ENCODE results near the gene RAPGEF6.
"Not testable (repeated sequence)": the region's sequence is repeated elsewhere in the genome, so short reads cannot be mapped to it uniquely, and the experiment has no call there.

The RAPGEF6 gene

DNA sequence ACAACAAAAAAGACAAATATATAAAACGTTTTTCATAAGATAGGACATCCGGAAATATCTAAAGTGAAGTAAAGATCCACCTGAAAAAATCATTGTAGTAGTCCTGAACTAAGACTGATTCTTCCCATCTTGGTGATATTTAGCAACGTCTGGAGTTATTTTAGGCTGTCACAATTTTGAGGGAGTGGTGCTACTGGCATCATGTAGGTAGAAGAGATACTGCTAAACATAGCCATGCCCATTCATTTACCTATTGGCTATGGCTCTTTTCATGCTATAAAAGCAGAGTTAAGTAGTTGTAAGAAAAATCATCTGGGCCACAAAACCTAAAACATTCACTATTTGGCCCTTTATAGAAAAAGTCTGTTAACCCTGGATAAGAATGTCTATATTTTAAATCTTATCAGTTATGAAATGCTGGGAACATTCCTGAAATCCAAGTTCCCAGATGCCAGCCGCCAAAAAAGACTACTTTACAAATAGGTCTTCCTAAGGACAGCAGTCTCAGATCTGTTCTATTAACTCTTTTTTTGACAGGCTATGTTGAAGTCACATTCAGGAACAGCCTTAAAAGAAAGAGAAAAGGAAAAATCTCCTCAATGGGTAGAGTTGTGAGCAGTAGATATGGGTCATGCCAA, 27.0 kb downstream of the RAPGEF6 start:
- DNase-seq (ENCODE audit: low read depth): no peak

DNA sequence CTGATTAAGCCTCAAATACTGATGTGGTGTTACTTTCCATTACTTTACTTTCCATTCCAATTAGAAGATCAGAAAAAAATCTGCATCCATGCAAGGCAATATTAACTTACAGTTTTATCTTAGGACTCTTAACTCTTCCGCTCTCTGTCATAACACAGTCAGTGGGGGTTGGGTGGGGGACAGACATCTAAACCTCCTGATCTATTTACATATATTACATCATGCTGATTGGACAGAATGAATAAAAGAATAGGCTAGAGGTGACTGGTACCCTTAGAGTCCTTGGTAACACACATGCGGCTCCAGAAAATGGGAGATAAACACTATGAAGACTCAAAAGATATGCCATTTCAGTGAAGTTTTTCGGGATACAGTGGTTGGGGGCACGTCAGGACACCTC, 27.6 kb downstream of the RAPGEF6 start:
- no peak for DNase-seq (ENCODE audit: low read depth)

DNA sequence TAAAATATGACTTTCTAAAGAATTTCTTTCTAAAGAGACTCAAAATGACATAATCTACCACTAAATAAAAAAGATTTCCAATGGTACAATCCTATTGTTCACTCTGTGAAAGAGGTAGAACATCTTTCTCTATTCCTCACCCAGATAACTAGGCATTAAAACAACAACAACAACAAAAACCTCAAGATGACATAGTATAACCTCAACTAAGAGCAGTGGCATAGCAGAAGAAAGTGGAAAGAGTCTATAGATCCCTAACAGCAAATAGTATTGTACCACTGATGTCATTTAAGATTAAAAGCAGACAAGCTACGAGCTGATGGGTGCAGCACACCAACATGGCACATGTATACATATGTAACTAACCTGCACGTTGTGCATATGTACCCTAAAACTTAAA, 29.9 kb downstream of the RAPGEF6 start:
- no peak for DNase-seq (ENCODE audit: low read depth)

DNA sequence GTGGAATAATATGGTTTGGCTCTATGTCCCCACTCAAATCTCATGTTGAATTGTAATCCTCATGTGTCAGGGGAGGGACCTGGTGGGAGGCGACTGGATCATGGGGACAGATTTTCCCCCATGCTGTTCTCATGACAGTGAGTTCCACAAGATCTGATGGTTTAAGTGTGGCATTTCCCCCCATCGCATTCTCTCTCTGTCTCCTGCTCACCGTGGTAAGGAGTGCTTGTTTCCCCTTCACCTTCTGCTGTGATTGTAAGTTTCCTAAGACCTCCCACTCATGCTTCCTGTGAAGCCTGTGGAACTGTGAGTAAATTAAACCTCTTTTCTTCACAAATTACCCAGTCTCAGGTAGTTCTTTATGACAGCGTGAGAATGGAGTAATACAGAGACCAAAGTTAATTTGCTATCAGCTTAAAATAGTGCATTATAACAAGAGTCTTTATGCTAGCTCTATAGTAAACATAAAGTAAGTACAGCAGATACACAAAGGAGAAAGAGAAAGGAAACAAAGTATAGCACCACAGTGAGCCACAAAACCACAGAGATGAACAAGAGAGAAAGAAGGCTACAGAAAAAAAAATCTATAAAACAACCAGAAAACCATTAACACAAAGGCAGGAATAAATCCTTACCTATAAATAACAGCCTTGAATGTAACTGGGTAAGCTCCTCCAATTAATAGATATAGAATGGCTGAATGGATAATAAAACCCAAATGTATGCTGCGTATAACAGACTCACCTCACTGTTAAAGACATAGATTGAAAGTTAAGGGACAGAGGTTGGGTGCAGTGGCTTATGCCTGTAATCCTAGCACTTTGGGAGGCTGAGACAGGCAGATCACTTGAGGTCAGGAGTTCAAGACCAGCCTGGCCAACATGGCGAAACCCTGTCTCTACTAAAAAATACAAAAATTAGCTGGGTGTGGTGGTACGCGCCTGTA, 39.7 kb downstream of the RAPGEF6 start:
- no peak for DNase-seq (ENCODE audit: low read depth)

DNA sequence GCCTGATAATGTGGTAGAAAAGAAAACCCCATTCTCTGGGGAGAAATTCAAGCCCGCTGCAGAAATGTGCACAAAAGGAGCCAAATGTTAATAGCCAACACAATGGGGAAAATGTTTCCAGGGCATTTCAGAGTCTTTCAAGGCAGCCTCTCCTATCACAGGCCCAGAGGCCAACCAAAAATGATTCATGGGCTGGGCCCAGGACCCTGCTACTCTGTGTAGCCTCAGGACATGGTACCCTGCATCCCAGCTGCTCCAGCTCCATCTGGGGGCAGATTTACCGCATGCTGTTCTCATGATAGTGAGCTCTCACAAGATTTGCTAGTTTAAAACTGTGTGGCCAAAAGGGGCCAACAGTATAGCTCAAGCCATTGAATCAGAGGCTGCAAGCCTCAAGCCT, 41.1 kb downstream of the RAPGEF6 start:
- no peak for DNase-seq (ENCODE audit: low read depth)

- not testable (repeated sequence) for DNase-seq (ENCODE audit: low read depth)
Observed at GRCh38 chr5:131593436-131593835, 41.6 kb downstream of the RAPGEF6 start.

- no peak for DNase-seq (ENCODE audit: low read depth)
Observed at GRCh38 chr5:131589510-131590348, 45.3 kb downstream of the RAPGEF6 start.

DNA sequence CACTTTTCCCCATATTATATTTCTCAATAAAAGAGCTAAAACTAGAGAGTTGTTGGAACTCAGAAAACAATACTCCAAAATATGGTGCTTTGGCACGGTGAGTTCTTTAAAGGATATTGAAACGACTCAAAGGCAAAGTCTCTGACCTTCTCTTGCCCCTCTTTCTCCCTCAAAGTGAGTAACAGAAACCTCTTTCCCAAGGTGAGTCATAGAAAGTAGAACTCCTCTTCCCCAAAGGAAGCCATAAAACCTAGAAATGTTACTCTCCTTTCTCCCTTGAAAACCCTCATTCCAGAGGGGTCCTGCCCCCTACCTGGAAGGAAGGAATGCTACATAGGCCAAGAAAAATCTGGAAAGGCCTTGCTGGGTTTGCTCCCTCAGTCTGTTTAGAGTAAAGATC, 47.5 kb downstream of the RAPGEF6 start:
- DNase-seq (ENCODE audit: low read depth): no peak

DNA sequence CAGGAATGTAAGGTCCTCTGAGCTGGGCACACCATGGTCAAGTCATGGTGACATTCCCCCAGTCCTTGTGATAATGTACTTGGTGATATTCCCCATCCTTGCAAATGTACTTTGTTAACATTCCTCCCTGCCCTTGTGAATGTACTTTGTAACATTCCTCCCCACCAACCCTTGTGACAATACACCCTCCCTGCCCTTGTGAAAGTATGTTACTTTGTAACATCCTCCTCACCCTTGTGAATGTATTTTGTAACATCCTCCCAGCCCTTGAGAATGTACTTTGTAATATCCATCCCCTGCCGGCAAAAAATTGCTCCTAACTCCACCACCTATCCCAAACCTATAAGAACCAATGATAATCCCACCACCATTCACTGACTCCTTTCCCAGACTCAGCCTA, 53.3 kb downstream of the RAPGEF6 start:
- no peak for DNase-seq (ENCODE audit: low read depth)

- no peak for DNase-seq (ENCODE audit: low read depth)
Observed at GRCh38 chr5:131579917-131580671, 54.9 kb downstream of the RAPGEF6 start.

- DNase-seq (ENCODE audit: low read depth): no peak
Observed at GRCh38 chr5:131575660-131576227, 59.3 kb downstream of the RAPGEF6 start.

DNA sequence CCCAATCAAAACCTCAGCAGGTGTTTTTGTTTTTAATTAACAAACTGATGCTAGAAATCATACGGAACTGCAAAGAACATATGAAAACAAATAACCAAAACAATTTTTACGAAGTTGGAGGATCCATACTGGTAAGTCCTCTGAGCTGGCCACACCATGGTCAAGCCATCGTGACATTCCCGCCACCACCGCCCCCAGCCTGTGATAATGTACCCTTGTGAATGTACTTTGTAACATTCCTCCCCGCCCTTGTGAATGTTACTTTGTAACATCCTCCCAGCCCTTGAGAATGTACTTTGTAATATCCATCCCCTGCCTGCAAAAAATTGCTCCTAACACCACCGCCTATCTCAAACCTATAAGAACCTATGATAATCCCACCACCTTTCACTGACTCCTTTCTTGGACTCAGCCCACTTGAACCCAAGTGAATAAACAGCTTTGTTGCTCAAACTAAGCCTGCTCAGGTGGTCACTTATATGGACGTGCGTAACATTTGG, 63.3 kb downstream of the RAPGEF6 start:
- no peak for DNase-seq (ENCODE audit: low read depth)

- DNase-seq (ENCODE audit: low read depth): no peak
Observed at GRCh38 chr5:131570757-131571156, 64.3 kb downstream of the RAPGEF6 start.

GRCh38 chr5:131564229-131564652, 70.8 kb downstream of the RAPGEF6 start:
- DNase-seq (ENCODE audit: low read depth): no peak

DNA sequence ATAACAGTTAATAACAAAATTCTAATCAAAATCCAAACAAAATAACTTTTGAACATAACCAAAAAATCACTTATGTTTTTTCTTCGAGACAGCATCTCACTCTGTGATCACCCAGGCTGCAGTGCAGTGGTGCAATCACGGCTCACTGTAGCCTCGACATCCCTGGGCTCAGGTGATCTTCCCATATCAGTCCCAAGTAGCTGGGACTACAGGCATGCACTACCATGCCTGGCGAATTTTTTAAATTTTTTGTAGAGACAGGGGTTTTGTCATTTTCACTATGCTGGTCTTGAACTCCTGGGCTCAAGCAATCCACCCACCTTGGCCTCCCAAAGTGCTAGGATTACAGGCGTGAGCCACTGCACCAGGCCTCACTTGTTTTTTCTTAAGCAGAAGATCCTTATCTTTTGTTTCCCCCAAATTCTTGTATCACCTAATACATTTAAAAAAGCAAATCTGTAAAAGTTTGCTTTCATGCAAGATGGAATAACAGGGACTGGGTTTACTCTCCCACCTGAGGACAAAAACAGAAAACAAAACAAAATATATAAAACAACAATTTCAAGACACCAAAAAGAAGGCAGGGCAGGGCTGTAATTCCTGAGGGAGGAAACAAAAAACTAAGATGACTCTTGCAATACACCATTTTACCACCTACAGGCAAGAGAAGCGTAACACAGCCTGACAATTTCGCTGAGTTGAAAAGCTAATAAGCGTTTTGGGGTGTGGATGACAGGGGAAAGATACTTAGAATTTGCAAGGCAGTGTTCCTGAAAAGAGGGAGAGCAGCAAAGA, 71.4 kb downstream of the RAPGEF6 start:
- DNase-seq (ENCODE audit: low read depth): no peak

- DNase-seq (ENCODE audit: low read depth): no peak
Observed at GRCh38 chr5:131550606-131551005, 84.4 kb downstream of the RAPGEF6 start.

- DNase-seq (ENCODE audit: low read depth): no peak
Observed at GRCh38 chr5:131548176-131548575, 86.9 kb downstream of the RAPGEF6 start.

DNA sequence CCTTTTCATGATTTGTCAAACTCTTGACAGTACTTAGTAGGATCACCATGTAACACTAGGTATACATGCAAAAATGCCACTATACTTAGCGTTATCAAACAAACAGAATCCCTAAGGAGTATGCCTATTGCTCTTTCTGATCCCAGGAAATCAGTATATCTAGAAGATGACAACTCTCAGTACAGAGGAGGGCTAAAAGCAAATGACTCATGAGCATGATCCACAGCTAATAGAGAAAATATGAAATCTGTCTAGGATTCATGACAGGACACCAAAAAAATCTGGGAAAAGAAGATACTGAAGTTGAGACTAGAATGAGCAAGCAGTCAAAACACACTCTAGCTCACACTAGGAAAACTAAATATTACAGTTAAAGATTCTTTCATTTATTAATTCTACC, 89.2 kb downstream of the RAPGEF6 start:
- DNase-seq (ENCODE audit: low read depth): no peak

- no peak for DNase-seq (ENCODE audit: low read depth)
Observed at GRCh38 chr5:131542723-131543122, 92.3 kb downstream of the RAPGEF6 start.

- no peak for DNase-seq (ENCODE audit: low read depth)
Observed at GRCh38 chr5:131541762-131542161, 93.3 kb downstream of the RAPGEF6 start.

Data from HS-27A (cell line).